Eye (tissue), 1 donor: ENCODE measurements around the gene CACNA2D4.

Experiments
- DNase-seq: peaks from one replicate; pipeline ENCODE4 v3.0.0-alpha.2; 2015

Gene CACNA2D4

DNA sequence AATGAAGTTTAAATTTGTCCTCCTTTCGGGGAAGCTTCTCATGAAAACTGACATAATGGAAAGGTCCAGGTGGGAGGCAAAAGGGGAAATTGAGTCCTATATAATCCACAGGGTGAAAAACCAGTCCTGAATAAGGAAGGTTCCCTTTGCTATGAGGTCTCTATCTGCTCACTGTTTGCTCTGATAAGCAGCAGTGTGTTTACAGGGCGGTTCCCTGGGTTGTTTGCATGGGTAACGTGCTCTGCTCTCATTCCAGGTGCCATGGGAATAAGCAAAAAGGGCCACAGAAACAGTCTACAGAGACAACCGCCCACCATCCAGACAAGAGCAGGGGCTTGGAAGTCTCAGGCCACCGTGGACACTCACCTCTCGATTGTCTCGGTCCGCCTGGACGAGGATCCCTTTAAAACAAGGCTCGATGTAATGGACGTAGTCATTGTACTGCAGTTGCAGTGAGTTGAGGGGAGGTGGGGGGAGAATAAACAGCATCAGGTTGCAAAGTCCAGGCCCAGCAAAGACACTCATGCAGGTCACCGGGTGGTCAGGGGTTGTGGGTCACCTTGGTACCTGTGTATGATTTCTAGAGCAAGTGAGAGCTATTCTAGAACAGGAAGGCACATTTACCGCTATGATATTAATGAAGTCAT is 32.7 kb downstream of the CACNA2D4 start:
- no peak for DNase-seq

DNA sequence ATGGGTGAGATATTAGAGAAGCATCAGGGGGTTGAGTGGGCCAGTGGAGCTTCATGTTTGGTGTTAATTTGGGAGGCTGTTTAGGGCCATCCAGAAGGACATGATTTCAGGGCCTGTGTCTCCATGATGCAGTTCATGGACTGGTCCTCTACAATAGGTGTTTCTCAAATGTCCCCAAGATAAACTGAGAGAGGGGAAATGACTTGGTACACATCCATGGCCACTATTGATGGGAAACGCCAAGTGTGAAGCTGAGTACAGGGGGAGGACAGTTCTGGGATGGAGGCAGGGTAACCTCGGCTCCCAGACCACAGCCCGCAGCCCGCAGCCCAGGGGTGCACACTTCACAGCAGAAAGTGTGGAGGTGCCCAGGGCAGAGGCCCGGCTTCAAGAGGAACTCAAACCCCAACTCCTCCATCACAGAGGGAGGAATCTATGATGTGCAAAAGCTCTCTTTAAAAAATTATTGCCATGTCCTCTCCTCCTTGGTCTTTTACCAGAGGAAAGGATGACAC is 33.3 kb downstream of the CACNA2D4 start:
- no peak for DNase-seq

DNA sequence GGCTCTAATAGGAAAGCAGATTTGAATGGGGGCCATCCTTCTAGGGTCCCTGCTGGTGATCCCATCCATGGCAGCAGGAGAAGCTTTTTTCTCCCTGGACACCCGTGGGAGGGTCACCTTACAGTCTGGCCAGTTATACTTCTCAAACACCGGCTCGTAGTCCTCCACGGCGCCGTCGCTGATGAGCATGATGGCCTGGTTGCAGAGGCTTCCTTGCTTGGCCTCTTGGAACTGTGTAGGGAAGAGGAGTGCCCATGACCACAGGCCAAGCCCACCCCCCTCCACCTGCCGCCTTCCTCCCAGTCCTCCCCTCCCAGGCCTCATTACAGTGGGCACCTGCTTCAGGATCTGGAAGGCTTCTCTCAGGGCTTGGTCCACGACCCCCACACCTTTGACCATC is 33.8 kb downstream of the CACNA2D4 start:
- no peak for DNase-seq

GRCh38 chr12:1883513-1883912 is 34.9 kb downstream of the CACNA2D4 start:
- no peak for DNase-seq

DNA sequence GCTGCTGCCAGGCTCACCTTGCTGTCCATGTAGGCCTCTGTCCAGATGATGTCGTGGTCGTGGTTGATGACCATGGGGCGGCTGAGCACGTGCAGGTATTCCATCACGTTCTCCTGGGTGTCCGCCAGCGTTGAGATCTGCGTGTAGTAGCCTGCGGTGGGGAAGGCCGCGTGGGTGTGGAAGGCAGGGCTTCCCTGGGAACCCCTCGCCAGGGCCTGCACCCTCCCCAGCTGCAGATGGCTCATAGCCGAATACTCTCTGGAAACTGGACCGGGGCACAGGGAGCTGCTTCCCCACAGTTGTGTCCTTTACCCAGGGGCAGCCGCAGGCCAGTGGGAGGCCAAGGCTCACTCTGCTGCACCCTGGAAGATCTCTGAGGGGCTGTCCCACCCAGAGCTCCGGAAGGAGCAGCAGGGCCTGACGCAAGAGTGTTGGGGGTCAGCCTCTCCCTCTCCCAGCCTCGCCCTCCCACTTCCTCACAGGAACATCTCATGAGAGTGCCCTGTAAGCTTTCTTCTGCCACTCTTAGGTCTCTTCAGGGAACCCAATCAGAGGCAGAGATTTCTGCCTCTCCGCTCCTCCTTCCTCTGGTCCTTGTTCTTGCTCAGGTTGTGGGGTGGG is 35.5 kb downstream of the CACNA2D4 start:
- no peak for DNase-seq

- no peak for DNase-seq
Measured at GRCh38 chr12:1882405-1882804, 36.0 kb downstream of the CACNA2D4 start.

GRCh38 chr12:1881936-1882335 is 36.5 kb downstream of the CACNA2D4 start:
- no peak for DNase-seq

DNA sequence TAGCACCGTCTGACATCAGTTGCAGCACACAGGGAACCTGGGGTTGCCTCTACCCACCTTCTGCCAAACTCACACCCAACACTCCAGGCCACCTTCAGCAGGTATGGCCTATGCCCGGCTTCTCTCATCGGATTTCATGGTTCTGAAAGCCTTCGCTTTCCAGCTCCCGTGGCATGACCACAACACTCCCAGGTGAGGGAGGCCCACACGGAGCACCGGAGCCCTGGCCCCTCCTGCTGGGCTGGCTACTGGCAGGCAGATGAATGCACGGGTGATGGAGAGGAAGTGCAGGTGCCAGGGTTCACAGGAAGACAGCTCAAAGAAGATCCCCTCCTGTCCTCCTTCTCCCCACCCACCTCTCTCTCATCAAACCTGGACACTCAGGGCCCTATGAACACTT is 37.2 kb downstream of the CACNA2D4 start:
- no peak for DNase-seq

GRCh38 chr12:1880876-1881275 is 37.6 kb downstream of the CACNA2D4 start:
- no peak for DNase-seq

DNA sequence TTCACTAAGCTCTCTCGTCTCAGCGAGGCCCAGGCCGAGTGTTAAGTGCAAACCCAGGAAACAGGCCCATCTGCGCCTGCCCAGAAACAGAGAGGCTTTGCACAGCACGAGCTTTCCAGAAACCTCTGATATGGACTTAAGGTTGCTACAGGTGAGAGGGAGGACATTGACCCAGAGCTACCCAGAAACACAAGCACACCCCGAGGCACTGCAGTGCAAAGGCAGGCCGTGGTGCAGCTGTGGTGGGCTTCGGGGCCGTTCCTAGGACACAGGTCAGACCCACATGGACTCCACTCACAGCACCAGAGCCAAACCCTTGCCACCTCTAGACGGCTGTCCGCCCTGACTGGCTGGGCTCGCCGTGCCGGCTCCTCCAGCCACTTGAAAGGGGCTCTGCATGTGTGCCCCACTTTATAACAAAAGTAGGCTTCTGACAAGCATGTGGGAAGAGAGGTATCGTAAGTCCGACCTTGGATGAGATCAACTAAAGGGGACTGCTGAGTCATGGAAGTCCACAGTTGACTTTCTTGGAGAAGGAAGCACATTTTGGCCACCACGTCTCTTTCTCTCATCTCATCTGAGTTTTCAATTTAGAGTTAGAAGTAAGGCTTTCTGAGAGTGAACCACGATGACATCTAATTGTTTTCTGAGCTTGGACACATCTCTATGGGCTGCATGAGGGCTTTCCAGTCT is 38.2 kb downstream of the CACNA2D4 start:
- DNase-seq = no peak

- DNase-seq = no peak
Measured at GRCh38 chr12:1879633-1880032, 38.8 kb downstream of the CACNA2D4 start.

DNA sequence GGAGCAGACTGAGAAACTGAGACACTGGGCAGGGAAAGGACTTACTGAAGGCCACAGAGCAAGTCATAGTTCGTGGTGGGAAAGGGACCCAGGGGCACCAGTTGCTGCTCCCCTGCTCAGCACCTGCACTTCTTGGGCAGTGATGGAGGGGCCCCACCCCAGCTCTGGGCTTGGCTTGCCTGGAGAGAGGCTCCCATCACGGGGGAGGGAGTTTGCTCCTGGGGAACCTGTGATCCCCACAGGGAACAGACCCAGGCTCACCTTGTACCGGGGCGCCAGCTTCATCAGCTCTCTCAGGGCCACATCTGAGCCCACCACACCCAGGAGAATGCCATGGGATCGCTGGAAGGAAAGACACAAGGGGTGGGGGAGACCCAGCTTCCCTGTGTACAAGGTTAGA is 39.8 kb downstream of the CACNA2D4 start:
- DNase-seq = no peak

- no peak for DNase-seq
Measured at GRCh38 chr12:1878214-1878613, 40.2 kb downstream of the CACNA2D4 start.

DNA sequence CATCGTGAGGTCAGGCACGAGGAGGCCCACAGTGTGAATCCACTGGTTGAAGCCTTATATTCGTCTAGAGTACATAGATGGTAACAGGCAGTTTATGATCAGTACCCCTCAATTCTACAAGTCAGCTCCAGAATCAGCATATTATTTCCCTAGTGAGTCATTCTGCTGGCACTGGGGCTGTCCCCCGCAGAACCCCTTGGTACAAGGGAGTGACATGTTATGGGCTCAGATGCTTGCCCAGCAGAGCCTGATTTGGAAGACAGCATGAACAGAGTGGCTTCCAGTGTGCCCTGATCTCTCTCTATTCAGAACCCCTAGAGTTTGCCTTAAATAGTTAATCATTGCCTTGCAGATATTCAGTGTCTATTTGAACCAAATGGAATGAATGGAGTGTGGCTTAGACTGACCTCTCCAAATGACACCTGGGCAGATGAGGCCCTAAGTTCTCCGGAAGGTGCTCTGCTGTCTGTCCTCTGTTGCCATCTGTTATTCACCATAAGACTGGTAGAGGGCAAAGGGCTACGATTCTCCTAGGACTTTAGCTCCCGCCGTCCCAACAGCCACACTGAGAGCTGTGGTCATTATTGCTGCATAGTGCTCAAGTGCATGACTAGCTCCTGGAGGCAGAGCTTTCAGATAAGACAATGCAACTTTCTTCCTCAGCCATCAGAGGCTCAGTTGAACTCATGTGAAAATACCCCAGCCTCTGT is 41.1 kb downstream of the CACNA2D4 start:
- DNase-seq = no peak

GRCh38 chr12:1876086-1876485 is 42.4 kb downstream of the CACNA2D4 start:
- no peak for DNase-seq

- DNase-seq = no peak
Measured at GRCh38 chr12:1875608-1876007, 42.8 kb downstream of the CACNA2D4 start.

- DNase-seq = peak; percentile 30
Measured at GRCh38 chr12:1873531-1874510, 44.6 kb downstream of the CACNA2D4 start.

GRCh38 chr12:1872448-1872847 is 46.0 kb downstream of the CACNA2D4 start:
- DNase-seq = no peak

DNA sequence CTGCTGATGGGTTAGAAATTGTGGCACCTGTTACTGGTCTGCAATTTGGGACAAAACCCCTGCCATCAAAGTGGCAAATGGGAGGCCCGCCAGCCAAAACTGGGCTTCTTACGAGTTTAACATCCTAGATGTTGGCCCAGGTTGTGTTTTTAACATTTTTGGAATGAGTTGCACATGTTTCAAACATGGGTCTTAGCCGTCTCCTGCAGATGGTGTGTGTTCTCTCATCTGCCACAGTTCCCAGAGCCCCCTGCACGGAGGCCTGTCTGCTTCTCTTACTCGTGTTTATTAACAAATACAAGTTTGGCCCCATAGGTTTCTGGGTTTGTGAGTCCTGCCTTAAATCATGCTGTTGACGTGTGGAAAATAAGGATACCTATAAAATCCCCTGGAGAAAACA is 46.5 kb downstream of the CACNA2D4 start:
- no peak for DNase-seq

GRCh38 chr12:1870998-1871917 is 47.2 kb downstream of the CACNA2D4 start:
- DNase-seq = no peak

DNA sequence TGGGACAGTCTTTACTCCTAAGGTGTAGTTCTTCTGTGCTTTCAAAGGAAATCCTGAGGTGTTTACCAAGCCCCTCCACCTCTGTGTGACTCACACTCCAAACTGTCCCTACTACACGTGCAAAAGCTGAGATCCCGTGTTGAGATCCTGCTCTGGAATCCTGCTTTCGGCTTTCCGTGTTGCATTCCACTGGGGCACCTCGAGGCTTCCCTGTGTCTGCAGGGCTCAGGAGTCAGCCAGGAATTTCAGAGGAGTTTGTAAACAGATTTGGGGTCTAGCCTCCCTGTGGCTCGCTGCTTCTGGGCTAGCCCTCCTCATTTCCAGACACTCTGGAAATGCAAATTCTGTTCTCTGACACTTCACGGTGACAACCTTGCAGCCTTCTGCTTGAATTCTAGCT is 48.4 kb downstream of the CACNA2D4 start:
- no peak for DNase-seq
